Activated B cell treated with CpG ODN at 0.5 μM for 24 hours (primary cell): ENCODE results near the gene FBXO8. TPM values are rescaled to one million over a fixed set of nuclear protein-coding genes. Genes with fewer than 3 reads are reported as not detected.

ENCODE experiments used
- ATAC-seq: fragments of 200-7000 bp; cut with Tn5 transposase; one replicate; pipeline ENCODE4 v1.10.0; 2021; ENCODE audit warnings: low read depth, mild to moderate bottlenecking, moderate library complexity
- CTCF ChIA-PET: fragments of 350-600 bp; sonication (Branson Sonifier 250); formaldehyde crosslinking; loops from one replicate; lab custom pipeline; 2021; ENCODE audit warnings: antibody characterized with exemption; lab: Charles Lee
- POLR2A ChIA-PET: fragments of 350-600 bp; sonication (Branson Sonifier 250); formaldehyde crosslinking; loops from one replicate; lab custom pipeline; 2021; ENCODE audit warnings: antibody characterized with exemption; lab: Charles Lee
- DNase-seq: peaks from one replicate; pipeline ENCODE4 v3.0.0; 2022
- H3K27ac Mint-ChIP-seq: one replicate; pipeline ENCODE4 v1.8.0; 2020; ENCODE audit warnings: mixed read lengths
- H3K27me3 Mint-ChIP-seq: one replicate; pipeline ENCODE4 v1.8.0; 2021; ENCODE audit warnings: mixed read lengths
- H3K36me3 Mint-ChIP-seq: one replicate; pipeline ENCODE4 v1.8.0; 2021; ENCODE audit warnings: low read depth, mixed read lengths
- H3K4me1 Mint-ChIP-seq: one replicate; pipeline ENCODE4 v1.8.0; 2021; ENCODE audit warnings: mixed read lengths
- H3K4me3 Mint-ChIP-seq: one replicate; pipeline ENCODE4 v1.8.0; 2020; ENCODE audit warnings: mild to moderate bottlenecking, mixed read lengths
- H3K9me3 Mint-ChIP-seq: one replicate; pipeline ENCODE4 v1.8.0; 2020; ENCODE audit warnings: mixed read lengths
- CTCF ChIP-seq: fragments of 200-600 bp; IDR thresholded peaks from one replicate; pipeline ENCODE4 v1.8.0; 2022; ENCODE audit warnings: antibody characterized with exemption, mild to moderate bottlenecking
- intact Hi-C: fragments of 100-400 bp; cut with micrococcal nuclease; formaldehyde crosslinking; loops from one replicate; pipeline ENCODE4 v1.15.1; 2024
- total RNA-seq: library from RNA; stranded (reverse); gene quantifications from 2 replicates; pipeline ENCODE4 v1.2.3, GENCODE V29; 2022

FBXO8 gene
- total RNA-seq, 1 donor from 2014 or later = 15.8 TPM

- Mint-ChIP-seq H3K4me3 (no peak overlapping the region), H3K27ac (no peak overlapping the region), H3K36me3 (peaks cover 27% of the 10 kb centered on the region), H3K4me1 (peaks cover 56% of the 10 kb centered on the region), H3K9me3 (no peaks in the 10 kb centered on the region), H3K27me3 (no peaks in the 10 kb centered on the region)
- TF ChIP-seq CTCF = no peak
- ATAC-seq = no peak
- intact Hi-C loops = loop anchor here (5.0 kb wide), 4 partner anchors 57 to 1918 kb away; partner anchors contain the start of genes GALNT7, HMGB2 and SPATA4
- ChIA-PET POLR2A (no interaction called here), CTCF (no interaction called here)
- no peak for DNase-seq
Observed at GRCh38 chr4:174279433-174280155, 3.9 kb downstream of the FBXO8 start.

GRCh38 chr4:174278467-174278866 is 5.0 kb downstream of the FBXO8 start:
- ChIA-PET CTCF (no interaction called here), POLR2A (no interaction called here)
- H3K9me3 Mint-ChIP-seq = no peaks in the 10 kb centered on the region
- H3K27ac Mint-ChIP-seq = no peak overlapping the region
- peaks cover 23% of the 10 kb centered on the region for H3K36me3 Mint-ChIP-seq
- no peak for TF ChIP-seq CTCF
- DNase-seq (no peak), ATAC-seq (no peak)
- intact Hi-C loops = no loop called here
- no peak overlapping the region for H3K4me3 Mint-ChIP-seq
- H3K27me3 Mint-ChIP-seq = no peaks in the 10 kb centered on the region
- peaks cover 49% of the 10 kb centered on the region for H3K4me1 Mint-ChIP-seq

GRCh38 chr4:174277433-174277832 is 6.0 kb downstream of the FBXO8 start:
- Mint-ChIP-seq H3K4me1 (peaks cover 43% of the 10 kb centered on the region), H3K27ac (no peak overlapping the region), H3K4me3 (no peak overlapping the region), H3K9me3 (no peaks in the 10 kb centered on the region), H3K36me3 (peaks cover 17% of the 10 kb centered on the region), H3K27me3 (no peaks in the 10 kb centered on the region)
- no peak for TF ChIP-seq CTCF
- intact Hi-C loops = no loop called here
- CTCF ChIA-PET = no interaction called here
- ATAC-seq (no peak), DNase-seq (no peak)
- POLR2A ChIA-PET = no interaction called here

- peaks cover 24% of the 10 kb centered on the region for H3K4me1 Mint-ChIP-seq
- intact Hi-C loops = no loop called here
- H3K27me3 Mint-ChIP-seq = no peaks in the 10 kb centered on the region
- ATAC-seq (no peak), DNase-seq (no peak)
- no peak overlapping the region for H3K27ac Mint-ChIP-seq
- TF ChIP-seq CTCF = no peak
- ChIA-PET POLR2A (no interaction called here), CTCF (no interaction called here)
- no peaks in the 10 kb centered on the region for H3K9me3 Mint-ChIP-seq
- H3K36me3 Mint-ChIP-seq = peaks cover 14% of the 10 kb centered on the region
- no peak overlapping the region for H3K4me3 Mint-ChIP-seq
Observed at GRCh38 chr4:174275101-174275500, 8.4 kb downstream of the FBXO8 start.

- peaks cover 8% of the 10 kb centered on the region for H3K36me3 Mint-ChIP-seq
- H3K27me3 Mint-ChIP-seq = no peaks in the 10 kb centered on the region
- TF ChIP-seq CTCF = no peak
- ATAC-seq (no peak), DNase-seq (no peak)
- intact Hi-C loops = no loop called here
- no peak overlapping the region for H3K4me3 Mint-ChIP-seq
- H3K4me1 Mint-ChIP-seq = peaks cover 21% of the 10 kb centered on the region
- no peaks in the 10 kb centered on the region for H3K9me3 Mint-ChIP-seq
- H3K27ac Mint-ChIP-seq = no peak overlapping the region
- ChIA-PET POLR2A (no interaction called here), CTCF (no interaction called here)
Observed at GRCh38 chr4:174274436-174274835, 9.0 kb downstream of the FBXO8 start.
